GM12891 (cell line): ENCODE results near the gene ETV6.

Source experiments
- DNase-seq: peaks from one replicate; pipeline ENCODE4 v3.0.0; 2011; ENCODE audit warnings: low spot score; ENCODE audit not compliant: insufficient read length
- FAIRE-seq: peaks from 2 replicates; lab custom pipeline; 2011; peaks lifted over from hg19 to GRCh38; lab: Jason Lieb, UNC
- PAX5 ChIP-seq: IDR thresholded peaks from 2 replicates; pipeline ENCODE4 v1.6.1; 2011; ENCODE audit warnings: low read length, moderate library complexity, mild to moderate bottlenecking; ENCODE audit not compliant: insufficient read depth, severe bottlenecking
- POLR2A ChIP-seq: IDR thresholded peaks from 2 replicates; pipeline ENCODE4 v1.6.1; 2011; ENCODE audit warnings: low read depth, low read length, control low read depth
- POLR2AphosphoS5 ChIP-seq: IDR thresholded peaks from 2 replicates; pipeline ENCODE4 v1.6.1; 2011; ENCODE audit warnings: low read depth, low read length, control low read depth
- POU2F2 ChIP-seq: IDR thresholded peaks from 2 replicates; pipeline ENCODE4 v1.6.1; 2011; ENCODE audit warnings: low read depth, mild to moderate bottlenecking, control low read depth, low read length, moderate library complexity
- SPI1 ChIP-seq: IDR thresholded peaks from 2 replicates; pipeline ENCODE4 v1.6.1; 2011; ENCODE audit warnings: low read depth, low read length, control low read depth
- TAF1 ChIP-seq: IDR thresholded peaks from 2 replicates; pipeline ENCODE4 v1.6.1; 2011; ENCODE audit warnings: low read depth, low read length, control low read depth

The ETV6 gene

DNA sequence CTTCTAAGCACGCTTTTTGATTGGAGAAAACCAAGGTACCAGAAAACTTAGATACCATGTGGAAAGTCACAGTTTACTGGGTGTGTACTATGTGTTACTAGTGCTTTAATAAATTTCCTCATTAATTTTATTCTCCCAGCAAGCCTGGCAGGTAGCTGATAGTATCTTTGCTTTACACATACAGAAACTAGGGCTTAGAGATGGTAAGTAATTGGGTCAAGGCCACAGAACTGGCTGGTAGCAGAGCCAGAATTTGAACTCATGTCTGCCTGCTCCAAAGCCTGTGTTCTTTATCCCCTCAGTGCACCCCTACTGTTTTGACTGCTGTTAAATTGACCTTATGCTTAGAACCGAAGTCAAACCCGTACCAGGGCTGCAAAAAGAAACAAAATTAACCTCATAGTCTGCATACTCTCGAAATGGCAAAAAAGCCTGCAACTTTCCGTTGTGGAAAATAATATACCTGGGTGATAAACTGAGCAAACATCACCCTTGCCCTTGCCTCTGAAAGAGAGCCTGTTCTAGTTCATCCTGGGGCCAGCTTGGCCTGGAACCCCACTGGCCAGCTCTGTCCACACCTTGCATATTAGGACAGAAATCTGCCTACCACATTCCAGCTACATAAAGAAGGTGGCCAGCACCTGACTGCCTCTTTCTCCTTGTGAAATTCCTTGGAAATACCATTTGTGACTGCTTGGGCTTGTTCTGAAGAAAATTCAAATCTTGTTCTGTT is 118.9 kb downstream of the ETV6 start:
- TF ChIP-seq POLR2AphosphoS5 (no peak), POLR2A (no peak), TAF1 (no peak), SPI1 (no peak), PAX5 (no peak), POU2F2 (no peak)
- DNase-seq (no peak), FAIRE-seq (no peak)

DNA sequence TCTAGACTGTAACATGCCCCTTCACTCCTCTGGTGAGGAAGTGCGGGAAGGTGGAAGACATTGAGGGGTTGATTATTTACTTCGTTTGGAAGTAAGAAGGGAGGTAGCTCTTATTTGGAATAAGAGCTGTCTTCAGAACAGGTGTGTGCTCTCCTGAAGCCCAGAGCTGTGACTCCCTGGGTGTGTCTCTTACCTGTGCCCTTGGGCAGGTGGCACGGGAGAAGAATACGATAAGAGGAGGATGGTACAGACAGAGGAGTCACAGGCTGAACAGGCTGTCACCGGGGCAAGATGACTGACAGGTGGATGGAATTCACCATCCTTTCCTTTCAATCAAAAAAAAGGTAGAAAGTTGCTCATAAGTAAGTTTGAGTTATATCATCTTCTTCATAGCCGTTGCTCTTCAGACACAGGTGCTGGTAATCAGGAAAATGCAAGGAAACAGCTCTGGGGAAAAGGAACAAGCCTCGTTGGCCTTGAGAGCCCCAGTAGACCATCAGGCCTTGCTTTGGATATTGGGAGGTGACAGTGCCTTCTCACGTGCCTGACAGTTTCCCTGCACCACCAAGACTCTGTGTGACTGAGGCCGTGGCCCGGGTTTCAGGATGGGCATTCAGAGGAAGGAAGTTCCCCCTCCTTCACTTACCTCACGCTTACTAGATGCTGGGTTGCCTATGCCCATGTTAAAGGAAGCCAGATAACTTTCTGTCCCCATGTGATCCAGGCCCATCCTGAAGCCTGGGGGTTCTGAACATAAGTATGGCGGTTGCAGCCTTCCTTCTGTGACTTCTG is 120.4 kb downstream of the ETV6 start:
- peak; percentile 75 for FAIRE-seq
- DNase-seq, result no peak
- TF ChIP-seq SPI1, result 0 out of 2 replicates have a peak, but pooled peaks have one; percentile 8
- TF ChIP-seq POLR2A, result no peak
- TF ChIP-seq POU2F2, result no peak
- TF ChIP-seq PAX5, result no peak
- no peak for TF ChIP-seq TAF1
- TF ChIP-seq POLR2AphosphoS5, result no peak

DNA sequence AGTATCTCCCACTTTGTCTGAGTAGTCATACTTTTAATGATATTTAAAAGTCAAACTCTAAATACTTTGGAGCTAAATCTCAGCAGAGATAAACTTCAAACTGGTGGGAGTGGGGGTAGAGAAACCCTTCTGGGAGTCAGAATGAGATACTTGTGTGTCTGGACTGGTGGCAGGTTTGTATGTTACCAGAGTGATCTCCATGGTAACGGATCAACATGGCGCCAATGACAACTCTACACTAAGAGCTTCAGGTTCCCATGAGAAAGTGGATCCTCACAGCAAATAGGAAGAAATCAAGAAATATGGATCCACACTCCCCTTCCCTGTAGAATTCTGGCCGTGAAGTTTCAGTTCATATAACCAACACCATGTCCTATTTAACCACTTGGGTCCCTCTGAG is 121.9 kb downstream of the ETV6 start:
- TF ChIP-seq TAF1, result no peak
- no peak for TF ChIP-seq SPI1
- no peak for TF ChIP-seq POU2F2
- no peak for TF ChIP-seq PAX5
- no peak for TF ChIP-seq POLR2A
- TF ChIP-seq POLR2AphosphoS5, result no peak
- DNase-seq, result no peak
- FAIRE-seq, result no peak

DNA sequence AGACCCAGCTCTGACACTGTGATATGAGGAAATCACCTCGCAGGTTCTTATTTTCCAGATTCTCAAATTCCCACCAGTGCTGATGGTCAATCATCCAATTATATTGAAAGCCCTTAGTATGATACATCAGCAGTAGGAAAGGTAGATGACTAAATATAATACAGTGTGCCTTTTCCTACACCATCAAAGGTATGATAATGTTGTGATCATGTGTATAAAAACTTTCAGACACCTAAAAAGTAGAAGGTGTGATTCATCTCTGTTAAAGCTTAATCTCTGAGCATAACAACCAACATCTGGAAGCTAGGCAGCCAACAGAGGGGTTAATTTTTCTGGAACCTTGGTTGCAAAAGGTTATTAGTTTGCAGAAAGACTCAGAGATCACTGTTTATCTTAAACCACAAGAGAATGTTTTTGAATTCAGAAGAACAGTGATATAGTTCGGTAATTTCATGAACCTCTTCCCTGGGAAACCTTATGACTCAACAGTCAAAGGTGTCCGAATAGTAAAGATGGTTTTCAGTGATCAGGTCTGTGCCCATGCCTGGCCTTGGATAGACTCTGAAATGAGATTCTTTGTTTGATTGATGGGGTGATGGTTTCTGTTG is 122.5 kb downstream of the ETV6 start:
- peak; percentile 92 for FAIRE-seq
- DNase-seq, result no peak
- no peak for TF ChIP-seq POU2F2
- TF ChIP-seq SPI1, result no peak
- no peak for TF ChIP-seq TAF1
- TF ChIP-seq POLR2AphosphoS5, result no peak
- TF ChIP-seq POLR2A, result no peak
- TF ChIP-seq PAX5, result no peak

DNA sequence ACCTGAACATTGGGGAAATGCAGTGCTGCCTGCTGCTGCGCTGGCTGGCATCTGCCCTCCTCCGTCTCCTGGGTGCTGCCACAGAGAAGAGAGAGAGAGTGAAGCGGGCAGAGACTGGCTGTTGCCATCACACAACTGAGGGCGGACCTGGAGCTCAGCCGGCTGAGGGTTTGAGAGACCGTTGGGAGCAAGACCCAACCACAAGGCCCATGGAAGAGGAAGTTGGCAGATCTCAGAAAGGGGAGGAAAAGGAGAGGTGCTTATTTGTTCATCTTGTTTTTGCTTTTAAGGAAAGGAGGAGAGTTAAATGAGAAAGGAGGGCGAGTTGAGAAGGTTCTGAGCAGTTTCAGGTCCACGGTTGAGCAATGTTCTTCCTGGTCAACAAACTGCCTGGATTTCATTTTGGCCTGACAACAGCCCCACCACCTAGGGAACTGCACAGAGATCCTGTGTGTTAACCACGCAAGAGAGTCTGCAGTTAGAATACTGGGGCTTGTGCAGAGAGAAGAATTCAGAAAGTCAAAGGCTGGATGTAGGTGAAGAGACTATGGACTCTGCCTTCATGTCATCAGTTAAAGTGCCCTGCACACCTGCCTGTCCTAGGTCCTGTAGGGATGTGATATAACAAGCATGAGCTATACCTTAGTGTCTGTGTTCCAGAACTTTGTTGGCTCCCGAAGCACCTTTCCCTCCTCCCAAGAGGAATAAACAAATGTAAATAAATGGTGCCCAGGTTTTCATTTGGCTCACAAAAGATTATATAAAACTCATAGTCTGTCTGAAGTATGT is 124.6 kb downstream of the ETV6 start:
- DNase-seq, result no peak
- peak; percentile 88 for FAIRE-seq
- TF ChIP-seq POLR2A, result no peak
- no peak for TF ChIP-seq SPI1
- no peak for TF ChIP-seq PAX5
- no peak for TF ChIP-seq POLR2AphosphoS5
- TF ChIP-seq POU2F2, result no peak
- TF ChIP-seq TAF1, result no peak

DNA sequence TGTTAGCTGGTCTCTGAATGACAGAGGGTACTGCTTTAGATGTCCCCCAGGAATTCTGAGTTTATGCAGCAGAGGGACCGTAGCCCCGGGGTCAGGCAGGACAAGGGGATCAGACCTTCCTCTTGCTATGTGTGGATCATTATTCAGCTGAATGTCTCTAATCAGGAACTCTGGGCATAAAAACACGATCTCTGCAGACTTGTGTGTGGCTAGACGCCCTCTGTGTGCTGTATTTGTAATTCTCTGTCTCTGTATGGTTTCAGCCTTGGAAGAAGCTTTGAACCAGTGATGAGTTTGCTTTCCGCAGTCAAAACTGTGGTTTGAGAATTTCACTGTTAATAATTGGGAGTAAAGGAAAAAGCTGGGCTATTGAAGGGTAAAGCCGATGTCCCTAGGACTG is 125.3 kb downstream of the ETV6 start:
- DNase-seq (no peak), FAIRE-seq (no peak)
- TF ChIP-seq PAX5, result no peak
- TF ChIP-seq POLR2A, result no peak
- TF ChIP-seq TAF1, result no peak
- no peak for TF ChIP-seq POU2F2
- peak; percentile 36; the same call in 1 of the 2 replicates for TF ChIP-seq POLR2AphosphoS5

DNA sequence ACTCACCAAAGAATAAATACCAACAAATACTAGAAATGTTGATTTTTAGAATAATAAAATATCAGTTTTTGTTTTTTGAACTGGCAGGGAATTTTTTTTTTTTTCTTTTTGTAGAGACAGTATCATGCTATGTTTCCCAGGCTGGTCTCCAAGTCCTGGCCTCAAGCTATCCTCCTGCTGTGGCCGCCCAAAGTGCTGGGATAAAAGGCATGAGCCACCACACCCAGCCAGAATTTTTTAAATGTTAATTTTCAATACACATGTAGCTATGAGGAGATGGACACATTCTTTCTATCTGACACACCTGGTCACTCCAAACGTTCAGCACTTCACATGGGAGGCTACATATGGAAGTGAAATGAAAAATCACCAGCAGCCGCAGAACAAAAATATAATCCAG is 126.8 kb downstream of the ETV6 start:
- DNase-seq (no peak), FAIRE-seq (no peak)
- TF ChIP-seq POLR2A (no peak), POU2F2 (no peak), TAF1 (no peak), PAX5 (no peak), POLR2AphosphoS5 (no peak), SPI1 (no peak)

DNA sequence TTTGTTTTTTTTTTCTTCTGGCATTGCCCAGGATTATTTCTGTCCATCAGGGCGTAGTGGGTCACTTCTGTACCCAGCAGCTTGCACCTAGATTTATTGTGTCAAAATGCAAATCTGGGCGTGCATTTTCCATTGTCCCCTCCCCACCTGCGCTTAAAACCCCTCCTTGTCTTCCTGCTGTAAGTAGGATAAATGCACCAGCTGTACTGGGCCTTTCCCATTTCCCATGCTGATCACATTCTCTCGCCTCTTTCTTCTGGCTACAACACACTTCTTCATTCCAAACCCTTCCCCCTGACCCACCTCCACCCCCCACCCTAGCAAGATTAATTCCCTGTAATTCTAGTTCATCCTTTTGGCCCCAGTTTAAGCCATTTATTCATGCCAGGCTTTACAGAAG is 128.0 kb downstream of the ETV6 start:
- DNase-seq, result no peak
- TF ChIP-seq TAF1 (no peak), POLR2AphosphoS5 (0 out of 2 replicates have a peak, but pooled peaks have one; percentile 0)
- no peak for FAIRE-seq

DNA sequence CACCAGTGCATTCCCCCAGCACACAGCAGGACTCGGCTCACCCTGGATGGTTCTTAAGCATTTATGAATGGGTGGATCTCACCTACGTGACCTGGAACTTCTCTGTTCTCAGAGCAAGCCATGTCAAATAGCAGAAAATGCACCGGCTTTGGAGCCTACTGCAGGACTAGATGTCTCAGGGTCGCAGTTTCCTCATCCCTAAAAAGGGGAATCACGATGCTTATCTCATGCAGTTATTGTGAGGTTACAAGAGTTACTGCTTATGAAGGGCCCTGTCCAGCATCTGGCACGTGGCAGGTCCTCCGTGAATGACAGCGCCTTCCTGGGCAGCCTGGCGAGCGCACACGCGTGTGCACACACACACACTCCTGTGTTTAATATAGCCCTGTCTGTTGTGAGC is 128.5 kb downstream of the ETV6 start:
- peak; percentile 80 for FAIRE-seq
- TF ChIP-seq TAF1 (no peak), POLR2AphosphoS5 (peak; percentile 46; the same call in 1 of the 2 replicates), POU2F2 (no peak)
- DNase-seq, result no peak
